Measurements from ENCODE around the gene EGR4. TPM values are rescaled to one million over a fixed set of nuclear protein-coding genes. Genes with fewer than 3 reads are reported as not detected.

EGR4 gene
- total and polyA plus RNA-seq, 2 experiments from 2014 or later = 0.23 TPM; not detected in 1

- no peak for TF ChIP-seq REST (IDR thresholded peaks at IDR 0.05; ENCODE audit: unreplicated experiment)
- TF ChIP-seq EZH2 (IDR thresholded peaks at IDR 0.05; ENCODE audit: low read depth, unreplicated experiment) = no peak
- no peak for TF ChIP-seq POLR2AphosphoS5 (IDR thresholded peaks at IDR 0.05; ENCODE audit: low read depth)
Observed at GRCh38 chr2:73286134-73286655, 7.2 kb downstream of the EGR4 start (continued).

- peaks cover 17% of the 10 kb centered on the region for H4K20me1 ChIP-seq (replicated peaks; ENCODE audit: insufficient read depth)
- Mint-ChIP-seq H3K9me3 (no peaks in the 10 kb centered on the region; the same call in 2 of the 3 replicates), H3K27ac (no peak overlapping the region), H3K4me3 (peak overlapping the region; percentile 67), H3K36me3 (ENCODE audit: low read depth) (no peaks in the 10 kb centered on the region), H3K27me3 (ENCODE audit: insufficient read depth, low read depth, poor library complexity) (peaks cover 29% of the 10 kb centered on the region), H3K4me1 (peaks cover 23% of the 10 kb centered on the region)
- DNase-seq (ENCODE audit: low spot score) (no peak), ATAC-seq (peak; percentile 3)
- no peaks in the 10 kb centered on the region for H3K36me3 ChIP-seq (ENCODE audit: insufficient read depth)
- peak overlapping the region; percentile 39; the same call in 1 of the 2 replicates for H3K27ac ChIP-seq (ENCODE audit: low read depth)
- H3K4me3 ChIP-seq = peak overlapping the region; percentile 84
- peaks cover 9% of the 10 kb centered on the region for H3K4me1 ChIP-seq (ENCODE audit: insufficient read depth)
- H3F3A ChIP-seq (replicated peaks; ENCODE audit: low read depth) = peaks cover 6% of the 10 kb centered on the region; the same call in 1 of the 2 replicates
- TF ChIP-seq EZH2phosphoT487 (IDR thresholded peaks at IDR 0.05; ENCODE audit: unreplicated experiment) (no peak), CREB1 (CRISPR knock-in tag; IDR thresholded peaks at IDR 0.05; ENCODE audit: low read depth) (no peak)
- H3K9me2 ChIP-seq (ENCODE audit: insufficient read depth) = no peaks in the 10 kb centered on the region
- H3K79me2 ChIP-seq (replicated peaks; ENCODE audit: insufficient read depth) = peaks cover 33% of the 10 kb centered on the region
- peak overlapping the region; percentile 92 for H3K4me2 ChIP-seq
- peak overlapping the region; percentile 97 for H2AFZ ChIP-seq
- peaks cover 55% of the 10 kb centered on the region for H3K27me3 ChIP-seq (ENCODE audit: insufficient read depth)
Observed at GRCh38 chr2:73285159-73285739, 8.1 kb downstream of the EGR4 start.

DNA sequence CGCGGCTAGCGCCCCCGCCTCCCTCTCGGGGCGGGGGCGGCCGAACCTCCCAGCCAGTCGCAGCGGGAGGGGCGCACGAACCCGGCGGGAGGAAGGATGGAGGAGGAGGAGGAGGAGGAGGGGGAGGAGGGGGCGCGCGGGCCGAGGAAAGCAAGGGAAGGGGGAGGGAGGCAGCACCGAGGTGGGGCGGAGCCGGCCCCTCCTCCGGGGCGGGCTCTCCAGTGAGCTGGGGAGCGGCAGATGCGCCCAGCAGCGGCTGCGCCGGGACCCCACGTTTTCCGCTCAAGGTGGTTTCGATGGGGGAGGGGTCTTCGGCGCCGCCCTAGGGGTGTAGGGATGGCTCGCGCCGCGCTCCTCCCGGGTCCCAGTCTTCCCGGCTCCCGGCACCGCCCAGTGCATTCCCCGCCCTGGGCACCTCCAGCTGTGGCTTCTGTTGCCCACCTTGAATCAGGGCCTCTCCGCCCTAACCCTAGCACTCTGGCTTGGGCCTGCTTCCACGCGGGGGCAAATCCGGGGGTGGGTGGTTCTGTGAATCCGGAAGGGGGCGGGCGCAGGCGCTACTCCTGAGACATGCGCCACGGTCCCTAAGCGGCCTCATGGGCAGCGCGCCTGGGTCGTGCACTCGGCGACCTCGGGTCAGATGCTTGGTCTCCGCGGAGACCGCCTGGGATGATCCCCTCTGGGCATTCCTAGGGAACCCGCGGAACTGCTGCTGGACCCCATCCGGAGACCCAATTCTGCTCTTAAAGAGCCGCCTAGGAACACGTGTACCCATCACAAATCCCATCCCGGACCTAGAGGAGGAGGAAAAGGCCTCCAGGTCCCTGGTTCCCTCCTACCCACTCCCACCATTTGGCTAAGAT lies 8.8 kb downstream of the EGR4 start, which contains the start of gene FBXO41:
Gene FBXO41, minus strand, starts transcription at position 183 of the 863 bp plus-strand sequence. CDS start 14,848 bp downstream, outside the sequence.
- H3K4me3 Mint-ChIP-seq = peak within 1 kb of the TSS; percentile 82
- Histone ChIP-seq H3K27me3 (ENCODE audit: insufficient read depth) (peaks cover 48% of the 10 kb centered on the region), H2AFZ (peak within 1 kb of the TSS; percentile 97), H3K4me1 (ENCODE audit: insufficient read depth) (peaks cover 9% of the 10 kb centered on the region), H3K4me3 (peak within 1 kb of the TSS; percentile 84), H3K4me2 (peak within 1 kb of the TSS; percentile 92), H3K9me2 (ENCODE audit: insufficient read depth) (no peaks in the 10 kb centered on the region), H3K36me3 (ENCODE audit: insufficient read depth) (no peaks in the 10 kb centered on the region), H4K20me1 (replicated peaks; ENCODE audit: insufficient read depth) (peaks cover 23% of the 10 kb centered on the region), H3K27ac (ENCODE audit: low read depth) (peak within 1 kb of the TSS; percentile 39; the same call in 1 of the 2 replicates), H3F3A (replicated peaks; ENCODE audit: low read depth) (peaks cover 6% of the 10 kb centered on the region; the same call in 1 of the 2 replicates), H3K79me2 (replicated peaks; ENCODE audit: insufficient read depth) (peaks cover 40% of the 10 kb centered on the region)
- H3K27ac Mint-ChIP-seq = no peak within 1 kb of the TSS
- DNase-seq (ENCODE audit: low spot score) = peak; percentile 94
- peaks cover 24% of the 10 kb centered on the region for H3K4me1 Mint-ChIP-seq
- no peaks in the 10 kb centered on the region for H3K36me3 Mint-ChIP-seq (ENCODE audit: low read depth)
- H3K27me3 Mint-ChIP-seq (ENCODE audit: insufficient read depth, low read depth, poor library complexity) = peaks cover 24% of the 10 kb centered on the region
- no peaks in the 10 kb centered on the region; the same call in 2 of the 3 replicates for H3K9me3 Mint-ChIP-seq
- TF ChIP-seq ETS1 (IDR thresholded peaks at IDR 0.05) (no peak), JUNB (IDR thresholded peaks at IDR 0.05; ENCODE audit: unreplicated experiment) (peak; percentile 82), CREB1 (CRISPR knock-in tag; IDR thresholded peaks at IDR 0.05; ENCODE audit: low read depth) (no peak), POLR2AphosphoS5 (IDR thresholded peaks at IDR 0.05; ENCODE audit: low read depth) (peak; percentile 26)
- peak; percentile 81 for ATAC-seq

Measured in GM23338 (cell line).